Astrocyte of the cerebellum (primary cell): ENCODE data around the gene LRRC32.

Experiments used
- DNase-seq: peaks from one replicate; pipeline ENCODE4 v3.0.0-alpha.2; 2011; ENCODE audit warnings: low read depth
- H3K4me3 ChIP-seq: 2 replicates; pipeline ENCODE4 v1.5.1; 2011; ENCODE audit warnings: mild to moderate bottlenecking, low read depth, low read length, moderate library complexity
- in situ Hi-C: cut with HindIII; loops from 2 replicates; pipeline ENCODE4 v1.10.0; 2017; ENCODE audit warnings: low sequenced_read_pairs
- TF ChIP-seq, protein P1 (sequence below): IDR thresholded peaks from 2 replicates; pipeline ENCODE4 v1.5.1; 2012; ENCODE audit warnings: low read length, low read depth, moderate library complexity, mild to moderate bottlenecking; ENCODE audit errors: missing control alignments

Gene LRRC32

DNA sequence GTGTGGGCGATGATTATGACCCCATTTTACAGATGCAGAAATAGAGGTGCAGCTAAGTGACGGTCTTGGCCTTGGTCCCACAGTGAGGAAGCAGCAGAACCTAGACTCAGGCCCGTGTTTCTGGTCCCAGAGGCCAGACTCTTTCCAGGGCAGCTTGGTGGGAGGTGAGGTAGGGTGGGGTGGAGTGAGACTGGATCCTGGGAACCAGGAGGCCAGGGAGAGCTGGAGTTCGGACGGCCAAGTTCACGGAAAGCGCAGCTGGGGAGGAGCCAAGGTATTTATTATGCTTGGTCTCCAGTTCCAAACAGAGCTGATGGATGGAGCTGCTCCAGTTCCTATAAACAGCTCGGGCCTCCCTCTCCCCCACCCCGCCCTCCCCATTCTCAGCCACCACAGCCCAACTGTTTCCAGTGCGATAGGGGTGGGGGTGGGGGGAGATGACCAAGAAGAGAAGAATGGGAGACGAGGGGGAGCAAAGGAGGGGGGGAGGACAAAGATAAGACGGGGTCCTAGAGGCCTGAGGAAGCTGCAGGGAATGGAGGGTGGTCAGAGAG is 16.2 kb downstream of the LRRC32 start:
- TF ChIP-seq, protein P1, sequence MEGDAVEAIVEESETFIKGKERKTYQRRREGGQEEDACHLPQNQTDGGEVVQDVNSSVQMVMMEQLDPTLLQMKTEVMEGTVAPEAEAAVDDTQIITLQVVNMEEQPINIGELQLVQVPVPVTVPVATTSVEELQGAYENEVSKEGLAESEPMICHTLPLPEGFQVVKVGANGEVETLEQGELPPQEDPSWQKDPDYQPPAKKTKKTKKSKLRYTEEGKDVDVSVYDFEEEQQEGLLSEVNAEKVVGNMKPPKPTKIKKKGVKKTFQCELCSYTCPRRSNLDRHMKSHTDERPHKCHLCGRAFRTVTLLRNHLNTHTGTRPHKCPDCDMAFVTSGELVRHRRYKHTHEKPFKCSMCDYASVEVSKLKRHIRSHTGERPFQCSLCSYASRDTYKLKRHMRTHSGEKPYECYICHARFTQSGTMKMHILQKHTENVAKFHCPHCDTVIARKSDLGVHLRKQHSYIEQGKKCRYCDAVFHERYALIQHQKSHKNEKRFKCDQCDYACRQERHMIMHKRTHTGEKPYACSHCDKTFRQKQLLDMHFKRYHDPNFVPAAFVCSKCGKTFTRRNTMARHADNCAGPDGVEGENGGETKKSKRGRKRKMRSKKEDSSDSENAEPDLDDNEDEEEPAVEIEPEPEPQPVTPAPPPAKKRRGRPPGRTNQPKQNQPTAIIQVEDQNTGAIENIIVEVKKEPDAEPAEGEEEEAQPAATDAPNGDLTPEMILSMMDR, result no peak
- in situ Hi-C loops, result no loop called here
- H3K4me3 ChIP-seq, result no peak overlapping the region
- peak; percentile 57 for DNase-seq

- TF ChIP-seq, protein P1, result no peak
- in situ Hi-C loops, result no loop called here
- DNase-seq, result peak; percentile 35
- H3K4me3 ChIP-seq, result no peak overlapping the region
Measured at GRCh38 chr11:76653674-76654284, 16.8 kb downstream of the LRRC32 start.

DNA sequence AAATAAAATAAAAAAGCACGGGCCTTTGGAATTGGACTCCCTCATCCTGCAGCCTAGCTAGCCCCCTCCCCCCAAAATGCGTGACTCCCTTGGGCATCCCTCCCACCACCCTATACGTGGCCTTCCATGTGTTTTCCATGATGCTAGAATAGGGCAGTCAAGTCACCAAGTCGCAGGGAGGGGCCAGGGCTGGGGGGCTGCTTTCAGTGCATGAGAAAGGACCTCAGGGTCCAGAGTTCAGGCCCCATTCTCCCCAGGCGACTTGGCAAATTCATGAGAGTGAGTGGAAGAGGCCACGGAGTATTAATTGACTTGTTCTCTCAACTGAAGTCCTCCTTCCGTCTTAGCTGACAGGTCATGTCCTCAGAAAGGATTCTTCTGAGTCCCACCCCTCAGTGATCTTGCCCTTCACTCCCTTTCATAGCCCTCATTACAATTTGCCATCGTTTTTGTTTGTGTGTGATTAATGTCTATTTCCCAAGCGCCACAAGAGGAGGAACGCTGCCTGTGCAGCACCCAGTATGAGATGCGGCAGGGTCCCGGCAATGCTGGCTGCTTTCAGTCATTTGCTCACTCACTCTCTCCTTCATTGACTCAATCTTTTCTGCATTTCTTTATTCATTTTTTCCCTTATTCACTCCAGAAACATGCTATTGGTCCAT is 17.4 kb downstream of the LRRC32 start:
- TF ChIP-seq, protein P1, result no peak
- no peak overlapping the region for H3K4me3 ChIP-seq
- no peak for DNase-seq
- in situ Hi-C loops, result no loop called here

DNA sequence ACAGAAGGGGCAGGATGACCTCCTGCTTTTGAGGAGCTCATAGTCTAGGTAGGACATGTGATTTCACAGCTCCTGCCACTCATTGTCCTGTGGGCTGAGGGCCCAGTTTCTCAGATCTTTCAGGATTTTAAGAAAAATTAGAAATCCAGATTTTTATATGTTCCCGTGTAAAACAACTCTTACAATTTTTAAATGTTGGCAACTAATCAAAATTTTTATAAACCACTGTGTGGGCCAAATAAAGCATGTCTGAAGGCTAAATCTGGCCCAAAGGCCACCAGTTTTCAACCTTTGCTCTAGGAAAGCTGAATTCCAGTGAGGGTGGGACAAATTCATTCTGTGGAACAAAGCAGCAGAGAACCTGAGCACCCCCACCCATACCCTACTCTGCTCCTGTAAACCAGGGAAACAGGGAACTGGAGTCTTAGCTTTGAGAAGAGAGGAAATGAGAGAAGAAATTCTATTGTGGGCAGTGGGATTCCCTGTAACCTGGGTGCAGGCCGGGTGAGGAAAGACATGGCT is 20.6 kb downstream of the LRRC32 start:
- H3K4me3 ChIP-seq, result no peak overlapping the region
- TF ChIP-seq, protein P1, result no peak
- no peak for DNase-seq
- in situ Hi-C loops, result loop anchor here (5.0 kb wide), 1 partner anchor 53 kb away; no protein-coding TSS in a partner anchor

DNA sequence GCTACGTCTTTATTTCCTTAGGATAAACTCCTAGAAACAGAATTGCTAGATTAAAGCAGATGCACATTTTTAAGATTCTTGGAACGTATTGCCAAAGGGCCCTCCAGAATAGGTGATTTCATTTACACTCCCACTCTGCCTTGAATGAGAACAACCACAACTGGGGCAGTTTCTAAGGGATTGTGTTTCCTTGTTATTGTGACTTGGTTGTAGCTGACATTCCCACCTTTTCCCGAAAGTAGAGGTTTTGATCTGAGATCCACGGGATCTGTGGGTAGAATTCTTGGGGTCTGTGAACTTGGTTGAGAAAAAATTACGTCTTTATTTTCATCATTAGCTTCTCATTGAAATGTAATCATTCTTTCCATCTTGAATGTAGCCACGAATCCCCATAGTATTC is 21.5 kb downstream of the LRRC32 start:
- TF ChIP-seq, protein P1, result no peak
- in situ Hi-C loops, result loop anchor here (5.0 kb wide), 1 partner anchor 52 kb away; no protein-coding TSS in a partner anchor
- no peak for DNase-seq
- no peak overlapping the region for H3K4me3 ChIP-seq

DNA sequence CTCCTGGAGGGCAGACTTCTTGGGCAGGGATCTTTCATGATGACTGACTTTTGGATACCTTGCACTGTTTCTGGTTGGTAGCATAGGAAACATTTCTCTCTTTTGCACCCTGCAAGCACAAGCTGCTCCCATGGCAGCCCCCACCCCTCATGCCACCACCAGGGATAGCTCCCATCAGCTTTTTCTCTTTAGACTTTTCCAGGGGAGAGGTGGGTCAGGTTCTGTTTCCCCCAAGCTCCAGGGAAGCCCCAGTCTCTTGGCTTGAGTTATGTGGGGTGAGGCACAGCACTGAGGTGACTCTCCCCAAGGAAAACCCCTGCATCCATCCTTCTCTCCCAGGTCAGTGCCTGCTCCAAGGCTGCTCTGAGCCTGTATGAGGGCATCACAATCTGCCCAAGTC is 22.5 kb downstream of the LRRC32 start:
- TF ChIP-seq, protein P1, result no peak
- in situ Hi-C loops, result loop anchor here (5.0 kb wide), 1 partner anchor 51 kb away; no protein-coding TSS in a partner anchor
- DNase-seq, result no peak
- no peak overlapping the region for H3K4me3 ChIP-seq
